ENCODE data around the gene TOM1. TPM values are rescaled to one million over a fixed set of nuclear protein-coding genes. Genes with fewer than 3 reads are reported as not detected.

TOM1 gene
- total RNA-seq, 1 donor from 2014 or later = 38.2 TPM

DNA sequence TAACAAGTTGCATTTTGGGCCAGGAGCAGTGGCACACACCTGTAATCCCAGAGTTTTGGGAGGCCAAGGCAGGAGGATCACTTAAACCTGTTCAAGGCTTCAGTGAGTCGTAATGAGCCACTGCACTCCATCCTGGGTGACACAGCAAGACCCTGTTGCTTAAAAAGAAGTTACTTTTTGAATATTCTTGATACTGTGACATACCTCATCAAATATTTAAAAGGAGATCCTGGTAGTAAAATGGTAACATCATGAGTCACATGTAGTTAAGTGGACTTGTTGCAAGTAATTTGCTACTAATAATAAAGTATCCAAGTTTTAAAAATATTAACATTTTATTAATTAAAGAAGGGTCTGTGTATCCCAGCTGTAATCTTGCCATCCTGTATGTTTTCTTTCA lies 24.1 kb upstream of the TOM1 start:
- peaks cover 16% of the 10 kb centered on the region for H3K36me3 Mint-ChIP-seq (ENCODE audit: insufficient read depth)
- H3K4me1 Mint-ChIP-seq (ENCODE audit: low read depth) = no peaks in the 10 kb centered on the region
- no peak overlapping the region for H3K4me3 Mint-ChIP-seq (ENCODE audit: low read depth)
- no peak for DNase-seq (ENCODE audit: low spot score, unreplicated experiment)
- TF ChIP-seq CTCF (IDR thresholded peaks at IDR 0.05; ENCODE audit: unreplicated experiment) = no peak
- H3K27me3 Mint-ChIP-seq = no peaks in the 10 kb centered on the region
- no peak overlapping the region for H3K27ac Mint-ChIP-seq
- H3K9me3 Mint-ChIP-seq (ENCODE audit: low read depth) = no peaks in the 10 kb centered on the region

DNA sequence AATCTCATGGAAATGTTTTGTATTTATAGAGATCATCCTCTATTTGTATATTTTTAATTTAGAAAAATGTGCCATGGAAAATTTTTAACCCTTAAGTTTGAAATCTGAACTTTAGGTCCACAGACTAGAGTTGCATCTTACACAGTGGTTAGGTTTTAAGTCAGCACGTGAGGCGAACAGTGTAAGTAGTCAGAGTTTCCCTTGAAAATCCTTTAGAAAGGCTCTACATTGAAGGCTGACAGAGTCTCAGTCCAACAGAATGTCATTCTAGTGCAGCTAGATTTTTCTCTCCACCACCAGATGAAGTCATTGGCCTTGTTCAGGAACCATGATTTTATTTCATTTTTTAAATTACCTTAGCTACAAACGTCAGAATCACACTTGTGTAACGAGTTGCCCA lies 23.7 kb upstream of the TOM1 start:
- Mint-ChIP-seq H3K27me3 (no peaks in the 10 kb centered on the region), H3K9me3 (ENCODE audit: low read depth) (no peaks in the 10 kb centered on the region), H3K4me3 (ENCODE audit: low read depth) (no peak overlapping the region), H3K27ac (no peak overlapping the region), H3K36me3 (ENCODE audit: insufficient read depth) (peaks cover 16% of the 10 kb centered on the region), H3K4me1 (ENCODE audit: low read depth) (no peaks in the 10 kb centered on the region)
- no peak for TF ChIP-seq CTCF (IDR thresholded peaks at IDR 0.05; ENCODE audit: unreplicated experiment)
- DNase-seq (ENCODE audit: low spot score, unreplicated experiment) = no peak

DNA sequence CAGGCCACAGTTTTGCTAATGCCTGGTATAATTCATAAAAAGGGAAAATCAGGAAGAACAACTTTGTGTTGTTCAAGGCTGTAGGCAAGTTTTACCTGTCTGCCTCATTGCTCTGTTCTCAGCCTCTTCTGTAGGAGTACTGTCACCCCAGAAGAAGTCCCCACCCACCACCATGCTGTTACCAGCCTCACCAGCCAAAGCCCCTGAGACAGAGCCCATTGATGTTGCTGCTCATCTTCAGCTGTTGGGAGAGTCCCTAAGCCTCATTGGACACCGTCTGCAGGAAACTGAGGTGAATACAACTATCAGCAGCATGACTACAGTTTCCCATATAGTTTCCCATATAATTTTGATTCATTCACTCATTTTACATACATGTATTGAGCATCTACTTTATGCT lies 11.6 kb upstream of the TOM1 start:
- Mint-ChIP-seq H3K4me3 (ENCODE audit: low read depth) (no peak overlapping the region), H3K4me1 (ENCODE audit: low read depth) (no peaks in the 10 kb centered on the region), H3K36me3 (ENCODE audit: insufficient read depth) (peaks cover 23% of the 10 kb centered on the region), H3K9me3 (ENCODE audit: low read depth) (no peaks in the 10 kb centered on the region), H3K27ac (no peak overlapping the region), H3K27me3 (no peaks in the 10 kb centered on the region)
- no peak for DNase-seq (ENCODE audit: low spot score, unreplicated experiment)
- TF ChIP-seq CTCF (IDR thresholded peaks at IDR 0.05; ENCODE audit: unreplicated experiment) = no peak

GRCh38 chr22:35292786-35293185 lies 6.9 kb upstream of the TOM1 start:
- DNase-seq (ENCODE audit: low spot score, unreplicated experiment) = no peak
- Mint-ChIP-seq H3K27ac (no peak overlapping the region), H3K9me3 (ENCODE audit: low read depth) (no peaks in the 10 kb centered on the region), H3K36me3 (ENCODE audit: insufficient read depth) (peaks cover 15% of the 10 kb centered on the region), H3K27me3 (no peaks in the 10 kb centered on the region), H3K4me3 (ENCODE audit: low read depth) (no peak overlapping the region), H3K4me1 (ENCODE audit: low read depth) (no peaks in the 10 kb centered on the region)
- no peak for TF ChIP-seq CTCF (IDR thresholded peaks at IDR 0.05; ENCODE audit: unreplicated experiment)

DNA sequence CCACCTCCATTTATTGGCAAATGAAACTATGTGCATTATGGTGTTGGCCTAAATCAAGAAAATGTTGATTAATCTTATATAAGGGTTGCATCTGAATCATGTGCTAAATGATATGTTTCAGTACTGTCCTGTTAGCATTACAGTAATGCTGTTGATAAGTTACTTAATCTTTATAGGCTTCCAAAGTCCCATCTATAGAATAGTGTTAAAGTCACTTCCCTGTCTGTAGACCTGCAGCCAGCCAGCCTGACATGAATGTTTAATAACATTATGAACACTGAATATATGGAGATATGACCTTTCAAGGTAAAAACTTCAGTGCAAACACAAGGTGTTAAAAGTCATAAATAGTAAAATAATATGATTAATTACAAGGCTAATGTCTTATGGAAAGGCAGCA lies 3.6 kb upstream of the TOM1 start:
- H3K27ac Mint-ChIP-seq = no peak overlapping the region
- no peaks in the 10 kb centered on the region for H3K27me3 Mint-ChIP-seq
- no peak overlapping the region for H3K4me3 Mint-ChIP-seq (ENCODE audit: low read depth)
- no peak for TF ChIP-seq CTCF (IDR thresholded peaks at IDR 0.05; ENCODE audit: unreplicated experiment)
- peaks cover 4% of the 10 kb centered on the region for H3K4me1 Mint-ChIP-seq (ENCODE audit: low read depth)
- peaks cover 12% of the 10 kb centered on the region for H3K36me3 Mint-ChIP-seq (ENCODE audit: insufficient read depth)
- DNase-seq (ENCODE audit: low spot score, unreplicated experiment) = no peak
- H3K9me3 Mint-ChIP-seq (ENCODE audit: low read depth) = no peaks in the 10 kb centered on the region

All from progenitor cell of endocrine pancreas (in vitro differentiated cells).